ENCODE results near the gene SLC38A8. TPM values are rescaled to one million over a fixed set of nuclear protein-coding genes. Genes with fewer than 3 reads are reported as not detected.
A peak's percentile ranks its signal among the peaks of the same experiment; 100 is the strongest.

SLC38A8 gene
- total RNA-seq, 2 donors from 2014 or later = not detected

DNA sequence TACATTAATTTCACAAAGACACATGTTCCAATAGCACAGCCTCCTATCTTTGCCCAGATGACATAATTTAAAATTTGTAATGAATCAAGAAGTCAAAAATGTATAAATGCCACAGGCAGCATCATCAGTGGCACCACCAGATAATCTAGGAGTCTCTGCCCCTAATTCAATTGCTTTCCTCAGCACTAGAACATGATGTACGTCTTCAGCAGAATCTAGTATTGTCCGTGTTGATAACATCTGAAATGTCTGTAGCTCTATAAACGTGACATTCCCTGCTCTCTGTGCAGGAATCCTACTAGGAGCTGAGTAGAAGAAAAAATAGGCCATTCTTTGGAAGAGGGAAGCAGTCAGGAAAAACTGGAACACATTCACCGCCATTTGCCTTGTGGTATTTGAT is 21.4 kb upstream of the SLC38A8 start:
- no peak for DNase-seq (ENCODE audit: low spot score)
- no peak overlapping the region for H3K27ac ChIP-seq
- H3K27me3 ChIP-seq = no peaks in the 10 kb centered on the region
- peaks cover 80% of the 10 kb centered on the region for H3K36me3 ChIP-seq
- H3K4me3 ChIP-seq = no peak overlapping the region
- TF ChIP-seq, protein P1, sequence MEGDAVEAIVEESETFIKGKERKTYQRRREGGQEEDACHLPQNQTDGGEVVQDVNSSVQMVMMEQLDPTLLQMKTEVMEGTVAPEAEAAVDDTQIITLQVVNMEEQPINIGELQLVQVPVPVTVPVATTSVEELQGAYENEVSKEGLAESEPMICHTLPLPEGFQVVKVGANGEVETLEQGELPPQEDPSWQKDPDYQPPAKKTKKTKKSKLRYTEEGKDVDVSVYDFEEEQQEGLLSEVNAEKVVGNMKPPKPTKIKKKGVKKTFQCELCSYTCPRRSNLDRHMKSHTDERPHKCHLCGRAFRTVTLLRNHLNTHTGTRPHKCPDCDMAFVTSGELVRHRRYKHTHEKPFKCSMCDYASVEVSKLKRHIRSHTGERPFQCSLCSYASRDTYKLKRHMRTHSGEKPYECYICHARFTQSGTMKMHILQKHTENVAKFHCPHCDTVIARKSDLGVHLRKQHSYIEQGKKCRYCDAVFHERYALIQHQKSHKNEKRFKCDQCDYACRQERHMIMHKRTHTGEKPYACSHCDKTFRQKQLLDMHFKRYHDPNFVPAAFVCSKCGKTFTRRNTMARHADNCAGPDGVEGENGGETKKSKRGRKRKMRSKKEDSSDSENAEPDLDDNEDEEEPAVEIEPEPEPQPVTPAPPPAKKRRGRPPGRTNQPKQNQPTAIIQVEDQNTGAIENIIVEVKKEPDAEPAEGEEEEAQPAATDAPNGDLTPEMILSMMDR (IDR thresholded peaks at IDR 0.05) = no peak
- no peaks in the 10 kb centered on the region for H3K9me3 ChIP-seq
- H3K4me1 ChIP-seq = peaks cover 0 to 16% of the 10 kb centered on the region in 2 donors

DNA sequence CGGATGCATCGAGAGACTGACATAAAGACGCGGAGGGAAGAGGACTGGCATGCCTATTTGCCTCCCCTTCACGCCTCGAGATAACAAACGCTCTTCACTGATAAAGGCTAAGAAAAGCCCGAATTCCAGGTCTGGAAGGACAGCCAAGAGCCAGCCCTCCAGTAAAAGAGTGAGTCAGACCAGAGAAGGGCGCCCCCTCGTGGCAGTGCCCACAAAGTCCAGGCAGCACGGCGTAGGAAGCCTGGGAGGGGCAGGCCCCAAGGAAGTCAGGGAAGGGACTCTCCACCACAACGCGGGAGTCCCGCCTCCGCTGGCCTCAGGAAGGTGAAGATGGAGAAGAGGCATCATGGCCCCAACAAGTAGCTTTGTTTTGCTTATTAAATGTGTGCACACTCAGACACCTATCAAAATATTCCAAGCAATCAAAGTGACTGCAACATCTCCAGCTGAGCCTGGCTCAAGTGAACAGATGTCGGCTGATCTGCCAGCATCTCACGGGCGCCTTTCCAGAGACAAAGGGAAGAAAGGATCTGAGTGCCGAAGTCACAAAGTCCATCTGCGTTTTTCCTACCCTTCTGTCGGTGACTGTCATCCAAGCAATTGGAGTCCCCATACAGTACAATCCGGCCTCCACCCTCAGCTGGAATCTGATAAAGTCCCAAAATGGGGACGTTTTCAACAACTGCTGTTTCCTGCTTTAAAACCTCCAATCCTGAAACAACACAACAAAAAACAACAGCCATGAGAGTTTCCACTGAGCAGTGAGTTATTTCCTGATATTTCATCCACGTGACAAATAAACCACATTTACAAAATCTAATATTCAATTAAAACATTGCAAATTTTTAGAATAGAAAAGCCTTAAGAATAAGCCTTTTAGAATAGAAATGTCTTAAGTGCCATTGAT is 20.4 kb upstream of the SLC38A8 start:
- Histone ChIP-seq H3K27ac (peak overlapping the region; percentile 8 to 23), H3K27me3 (no peaks in the 10 kb centered on the region), H3K4me3 (no peak overlapping the region), H3K9me3 (no peaks in the 10 kb centered on the region), H3K36me3 (peaks cover 76% of the 10 kb centered on the region), H3K4me1 (peaks cover 0 to 26% of the 10 kb centered on the region in 2 donors)
- peak; percentile 90 for DNase-seq (ENCODE audit: low spot score)
- TF ChIP-seq, protein P1 (IDR thresholded peaks at IDR 0.05) = peak; percentile 91 to 93

DNA sequence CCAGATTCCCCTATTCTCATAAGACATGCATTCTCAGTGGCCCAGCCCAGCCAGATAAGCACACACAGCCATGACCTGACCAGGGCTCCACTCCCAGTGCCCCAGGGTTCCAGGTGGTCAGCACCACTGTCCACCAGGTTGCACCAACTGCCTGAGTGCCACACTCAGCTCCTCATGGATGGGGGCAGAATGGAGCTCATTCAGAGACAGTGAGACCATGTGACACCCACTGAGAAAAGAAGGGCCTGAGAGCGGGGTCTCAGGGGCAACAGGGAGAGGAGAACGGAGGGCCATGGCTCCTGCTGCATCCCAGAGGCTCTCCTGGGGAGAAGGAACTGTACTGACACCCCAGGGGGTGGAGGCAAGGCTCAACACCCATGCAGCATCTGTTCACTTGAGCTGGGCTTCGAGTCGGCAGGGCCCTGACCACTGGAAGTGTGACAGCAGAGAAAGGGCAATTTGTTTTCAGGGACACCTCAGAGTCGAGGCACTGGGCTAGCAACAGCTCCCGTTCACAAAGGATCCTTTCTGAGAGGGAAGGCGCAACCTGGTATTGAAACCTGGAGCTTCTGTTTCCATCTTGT is 18.7 kb upstream of the SLC38A8 start:
- TF ChIP-seq, protein P1 (IDR thresholded peaks at IDR 0.05) = no peak
- H3K27ac ChIP-seq = no peak overlapping the region
- no peaks in the 10 kb centered on the region for H3K9me3 ChIP-seq
- DNase-seq (ENCODE audit: low spot score) = no peak
- peaks cover 0 to 34% of the 10 kb centered on the region in 2 donors for H3K4me1 ChIP-seq
- peaks cover 74% of the 10 kb centered on the region for H3K36me3 ChIP-seq
- H3K4me3 ChIP-seq = no peak overlapping the region
- H3K27me3 ChIP-seq = no peaks in the 10 kb centered on the region

DNA sequence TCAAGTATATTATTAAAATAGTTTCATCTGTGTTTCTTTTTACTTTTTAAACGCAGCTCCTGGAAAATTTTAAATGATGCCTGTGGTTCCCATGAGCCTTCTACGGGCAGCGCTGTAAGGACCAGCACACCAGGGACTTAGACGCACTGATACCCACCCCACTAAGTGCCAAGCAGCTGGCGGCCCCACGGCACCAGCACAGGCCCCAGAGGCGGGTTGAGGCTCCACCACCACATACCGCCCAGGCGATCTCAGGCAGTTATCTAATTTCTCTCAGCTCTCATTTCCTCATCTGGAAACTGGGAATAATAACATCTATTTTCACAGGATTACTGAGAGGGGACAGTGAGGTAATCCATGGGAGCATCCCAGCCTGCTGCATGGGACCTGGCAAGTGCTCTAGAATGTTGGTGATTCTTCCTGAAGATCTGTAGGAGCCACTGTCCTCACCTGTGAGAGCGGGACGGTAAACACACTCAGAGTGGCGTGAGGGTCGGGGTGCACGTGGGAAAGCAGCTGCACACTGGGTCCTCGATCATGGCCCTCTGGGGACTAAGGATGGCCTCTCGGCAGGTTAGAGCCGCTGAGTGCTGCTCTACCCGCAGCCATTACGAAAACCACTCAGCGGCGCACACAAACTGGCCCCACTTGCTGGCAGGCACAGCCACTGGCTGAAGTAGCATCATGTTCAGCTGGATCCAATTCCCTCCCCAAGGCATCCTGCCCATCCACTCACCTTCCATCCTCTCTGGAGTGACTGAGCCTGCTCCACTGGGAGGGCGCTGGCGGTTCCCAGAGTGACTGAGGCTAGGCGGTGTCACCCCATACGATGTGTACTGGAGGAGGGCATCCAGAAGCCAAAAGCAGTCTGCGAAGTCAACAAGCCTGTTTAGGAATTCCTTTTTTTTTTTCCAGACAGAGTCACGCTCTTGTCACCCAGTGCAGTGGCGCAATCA is 17.6 kb upstream of the SLC38A8 start:
- Histone ChIP-seq H3K4me1 (peaks cover 0 to 43% of the 10 kb centered on the region in 2 donors), H3K27me3 (no peaks in the 10 kb centered on the region), H3K36me3 (peaks cover 76% of the 10 kb centered on the region), H3K4me3 (no peak overlapping the region), H3K9me3 (no peaks in the 10 kb centered on the region), H3K27ac (no peak overlapping the region)
- DNase-seq (ENCODE audit: low spot score) = no peak
- TF ChIP-seq, protein P1 (IDR thresholded peaks at IDR 0.05) = no peak

DNA sequence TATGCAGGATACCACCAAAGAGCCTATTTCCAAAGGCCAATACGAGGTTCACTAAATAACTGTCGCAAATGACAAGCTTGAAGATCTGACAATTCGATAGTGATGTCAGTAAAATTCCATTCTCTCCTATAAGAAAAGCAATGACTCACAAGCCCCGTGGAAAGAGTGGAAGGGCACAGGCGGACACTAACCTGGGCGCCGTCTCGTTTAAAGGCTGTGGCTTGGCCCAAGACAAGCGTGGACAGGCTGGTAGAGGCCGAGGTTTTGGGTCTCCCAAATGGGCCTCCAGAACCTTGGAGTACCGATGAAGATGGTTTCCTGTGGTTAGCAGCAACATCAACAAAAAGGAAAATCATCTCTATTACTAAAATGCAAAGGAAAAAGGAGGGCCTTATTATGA is 16.5 kb upstream of the SLC38A8 start:
- no peaks in the 10 kb centered on the region for H3K9me3 ChIP-seq
- peaks cover 0 to 50% of the 10 kb centered on the region in 2 donors for H3K4me1 ChIP-seq
- peak overlapping the region; percentile 77 to 82 for H3K27ac ChIP-seq
- no peaks in the 10 kb centered on the region for H3K27me3 ChIP-seq
- DNase-seq (ENCODE audit: low spot score) = no peak
- peaks cover 77% of the 10 kb centered on the region for H3K36me3 ChIP-seq
- H3K4me3 ChIP-seq = no peak overlapping the region
- TF ChIP-seq, protein P1 (IDR thresholded peaks at IDR 0.05) = no peak

Data from right atrium auricular region (tissue), 2 donors.